Esophagus muscularis mucosa (tissue), 4 donors: ENCODE results near the gene DNM3.

Source experiments
- EP300 ChIP-seq: sonication (generic); formaldehyde crosslinking; IDR thresholded peaks from one replicate; pipeline ENCODE4 v1.6.1; 2017; ENCODE audit warnings: antibody characterized with exemption
- POLR2A ChIP-seq: fragments of 450-650 bp; IDR thresholded peaks from one replicate; pipeline ENCODE4 v1.6.1; 2017; ENCODE audit warnings: antibody characterized with exemption, moderate library complexity, mild to moderate bottlenecking, low read depth
- POLR2AphosphoS5 ChIP-seq, 2 donors: sonication (generic); formaldehyde crosslinking; IDR thresholded peaks; one replicate each; pipeline ENCODE4 v1.6.1; 2017; ENCODE audit warnings: antibody characterized with exemption in 2 of 2
- TF ChIP-seq, protein P1 (sequence below), 3 experiments: fragments of 200-600 bp in 2 of 3; fragments of 450-650 bp in 1 of 3; sonication (generic) in 2 of 3; IDR thresholded peaks; one replicate each; pipeline ENCODE4 v1.5.1; 2017 to 2019; ENCODE audit warnings: antibody characterized with exemption in 3 of 3, mild to moderate bottlenecking in 2 of 3, moderate library complexity in 1 of 3

DNA sequence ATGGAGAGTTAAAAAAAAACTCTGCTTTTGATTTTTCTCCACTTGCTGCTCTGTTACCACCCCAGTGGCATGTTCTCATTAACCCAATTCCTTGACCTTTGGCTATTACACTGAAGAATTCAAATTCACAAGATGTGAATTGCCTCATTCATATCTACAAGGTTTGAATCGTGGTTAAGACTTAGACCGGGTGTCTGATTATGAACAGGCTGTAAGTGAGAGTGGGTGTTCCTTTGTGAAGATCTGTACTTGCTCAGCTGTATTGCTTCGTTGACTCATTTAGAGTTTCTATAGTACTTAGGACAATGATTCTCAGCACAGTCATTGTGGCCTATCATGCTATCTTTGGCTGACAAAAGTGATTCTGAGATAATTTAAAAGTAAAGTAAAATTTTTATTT, 36.4 kb downstream of the DNM3 start:
- TF ChIP-seq, protein P1, sequence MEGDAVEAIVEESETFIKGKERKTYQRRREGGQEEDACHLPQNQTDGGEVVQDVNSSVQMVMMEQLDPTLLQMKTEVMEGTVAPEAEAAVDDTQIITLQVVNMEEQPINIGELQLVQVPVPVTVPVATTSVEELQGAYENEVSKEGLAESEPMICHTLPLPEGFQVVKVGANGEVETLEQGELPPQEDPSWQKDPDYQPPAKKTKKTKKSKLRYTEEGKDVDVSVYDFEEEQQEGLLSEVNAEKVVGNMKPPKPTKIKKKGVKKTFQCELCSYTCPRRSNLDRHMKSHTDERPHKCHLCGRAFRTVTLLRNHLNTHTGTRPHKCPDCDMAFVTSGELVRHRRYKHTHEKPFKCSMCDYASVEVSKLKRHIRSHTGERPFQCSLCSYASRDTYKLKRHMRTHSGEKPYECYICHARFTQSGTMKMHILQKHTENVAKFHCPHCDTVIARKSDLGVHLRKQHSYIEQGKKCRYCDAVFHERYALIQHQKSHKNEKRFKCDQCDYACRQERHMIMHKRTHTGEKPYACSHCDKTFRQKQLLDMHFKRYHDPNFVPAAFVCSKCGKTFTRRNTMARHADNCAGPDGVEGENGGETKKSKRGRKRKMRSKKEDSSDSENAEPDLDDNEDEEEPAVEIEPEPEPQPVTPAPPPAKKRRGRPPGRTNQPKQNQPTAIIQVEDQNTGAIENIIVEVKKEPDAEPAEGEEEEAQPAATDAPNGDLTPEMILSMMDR (IDR thresholded peaks at IDR 0.05), result no peak
- TF ChIP-seq EP300 (no peak), POLR2A (no peak), POLR2AphosphoS5 (IDR thresholded peaks at IDR 0.05) (no peak)
